ENCODE results near the gene ZNF280C.

ZNF280C gene

GRCh38 chrX:130184168-130184567 is 84.5 kb downstream of the ZNF280C start:
- H3K36me3 ChIP-seq (ENCODE audit: low read length) = no peaks in the 10 kb centered on the region
- no peaks in the 10 kb centered on the region for H3K27me3 ChIP-seq (ENCODE audit: low read length)
- no peak overlapping the region for H3K4me3 ChIP-seq (ENCODE audit: insufficient read depth, low read length, poor library complexity, severe bottlenecking)
- H3K9ac ChIP-seq (ENCODE audit: low read length) = no peak overlapping the region
- TF ChIP-seq EZH2phosphoT487 (conservative IDR thresholded peaks at IDR 0.05; ENCODE audit: low read length) (no peak), CTCF (IDR thresholded peaks at IDR 0.05; ENCODE audit: insufficient read depth, low read length, poor library complexity, severe bottlenecking) (no peak)
- H3F3A ChIP-seq (ENCODE audit: insufficient read depth) = no peaks in the 10 kb centered on the region
- no peaks in the 10 kb centered on the region for H3K9me2 ChIP-seq (replicated peaks; ENCODE audit: insufficient read depth, low read length)
- no peak overlapping the region for H3K4me2 ChIP-seq (ENCODE audit: low read depth, low read length, poor library complexity, severe bottlenecking)
- no peaks in the 10 kb centered on the region for H3K9me3 ChIP-seq (ENCODE audit: insufficient read depth, low read length)
- H2AFZ ChIP-seq (ENCODE audit: low read depth, low read length, severe bottlenecking) = no peak overlapping the region
- H3K79me2 ChIP-seq (ENCODE audit: insufficient read depth, low read length) = no peaks in the 10 kb centered on the region
- H4K20me1 ChIP-seq (ENCODE audit: low read depth, low read length) = no peaks in the 10 kb centered on the region
- no peak overlapping the region for H3K27ac ChIP-seq (ENCODE audit: low read depth, low read length)

- H4K20me1 ChIP-seq (ENCODE audit: low read depth, low read length) = no peaks in the 10 kb centered on the region
- H3F3A ChIP-seq (ENCODE audit: insufficient read depth) = no peaks in the 10 kb centered on the region
- no peaks in the 10 kb centered on the region for H3K36me3 ChIP-seq (ENCODE audit: low read length)
- no peaks in the 10 kb centered on the region for H3K27me3 ChIP-seq (ENCODE audit: low read length)
- no peak overlapping the region for H2AFZ ChIP-seq (ENCODE audit: low read depth, low read length, severe bottlenecking)
- peaks cover 16% of the 10 kb centered on the region for H3K79me2 ChIP-seq (ENCODE audit: insufficient read depth, low read length)
- no peak overlapping the region for H3K4me2 ChIP-seq (ENCODE audit: low read depth, low read length, poor library complexity, severe bottlenecking)
- H3K4me3 ChIP-seq (ENCODE audit: insufficient read depth, low read length, poor library complexity, severe bottlenecking) = no peak overlapping the region
- H3K9me3 ChIP-seq (ENCODE audit: insufficient read depth, low read length) = no peaks in the 10 kb centered on the region
- H3K9me2 ChIP-seq (replicated peaks; ENCODE audit: insufficient read depth, low read length) = no peaks in the 10 kb centered on the region
- no peak overlapping the region for H3K9ac ChIP-seq (ENCODE audit: low read length)
- TF ChIP-seq CTCF (IDR thresholded peaks at IDR 0.05; ENCODE audit: insufficient read depth, low read length, poor library complexity, severe bottlenecking) (no peak), EZH2phosphoT487 (conservative IDR thresholded peaks at IDR 0.05; ENCODE audit: low read length) (no peak)
- no peak overlapping the region for H3K27ac ChIP-seq (ENCODE audit: low read depth, low read length)
Measured at GRCh38 chrX:130179579-130180215, 89.0 kb downstream of the ZNF280C start.

- Histone ChIP-seq H3K9ac (ENCODE audit: low read length) (no peak overlapping the region), H3K27ac (ENCODE audit: low read depth, low read length) (no peak overlapping the region), H3F3A (ENCODE audit: insufficient read depth) (no peaks in the 10 kb centered on the region), H3K4me3 (ENCODE audit: insufficient read depth, low read length, poor library complexity, severe bottlenecking) (no peak overlapping the region), H2AFZ (ENCODE audit: low read depth, low read length, severe bottlenecking) (no peak overlapping the region), H4K20me1 (ENCODE audit: low read depth, low read length) (no peaks in the 10 kb centered on the region), H3K79me2 (ENCODE audit: insufficient read depth, low read length) (peaks cover 22% of the 10 kb centered on the region), H3K9me3 (ENCODE audit: insufficient read depth, low read length) (no peaks in the 10 kb centered on the region), H3K27me3 (ENCODE audit: low read length) (no peaks in the 10 kb centered on the region), H3K4me2 (ENCODE audit: low read depth, low read length, poor library complexity, severe bottlenecking) (no peak overlapping the region), H3K9me2 (replicated peaks; ENCODE audit: insufficient read depth, low read length) (no peaks in the 10 kb centered on the region), H3K36me3 (ENCODE audit: low read length) (no peaks in the 10 kb centered on the region)
- TF ChIP-seq EZH2phosphoT487 (conservative IDR thresholded peaks at IDR 0.05; ENCODE audit: low read length) = no peak
Measured at GRCh38 chrX:130179170-130179569, 89.5 kb downstream of the ZNF280C start.

- no peak overlapping the region for H3K27ac ChIP-seq (ENCODE audit: low read depth, low read length)
- H3K4me2 ChIP-seq (ENCODE audit: low read depth, low read length, poor library complexity, severe bottlenecking) = no peak overlapping the region
- no peaks in the 10 kb centered on the region for H3K36me3 ChIP-seq (ENCODE audit: low read length)
- H3K9me3 ChIP-seq (ENCODE audit: insufficient read depth, low read length) = no peaks in the 10 kb centered on the region
- H3K9me2 ChIP-seq (replicated peaks; ENCODE audit: insufficient read depth, low read length) = no peaks in the 10 kb centered on the region
- H3K4me3 ChIP-seq (ENCODE audit: insufficient read depth, low read length, poor library complexity, severe bottlenecking) = no peak overlapping the region
- H4K20me1 ChIP-seq (ENCODE audit: low read depth, low read length) = no peaks in the 10 kb centered on the region
- no peak overlapping the region for H3K9ac ChIP-seq (ENCODE audit: low read length)
- peaks cover 43% of the 10 kb centered on the region for H3K79me2 ChIP-seq (ENCODE audit: insufficient read depth, low read length)
- H3F3A ChIP-seq (ENCODE audit: insufficient read depth) = no peaks in the 10 kb centered on the region
- no peaks in the 10 kb centered on the region for H3K27me3 ChIP-seq (ENCODE audit: low read length)
- no peak overlapping the region for H2AFZ ChIP-seq (ENCODE audit: low read depth, low read length, severe bottlenecking)
- TF ChIP-seq EZH2phosphoT487 (conservative IDR thresholded peaks at IDR 0.05; ENCODE audit: low read length) (no peak), CTCF (IDR thresholded peaks at IDR 0.05; ENCODE audit: insufficient read depth, low read length, poor library complexity, severe bottlenecking) (no peak)
Measured at GRCh38 chrX:130176942-130177341, 91.8 kb downstream of the ZNF280C start.
